Hippocampal formation (tissue), 2 donors: ENCODE measurements around the gene TRPM4.

Source experiments
- DNase-seq, 2 donors: peaks; one replicate each; lab custom pipeline; 2025; lab: John Stamatoyannopoulos, UW

Gene TRPM4

GRCh38 chr19:49231804-49232203 lies 74.2 kb downstream of the TRPM4 start:
- DNase-seq: no peak

- no peak for DNase-seq
Observed at GRCh38 chr19:49233163-49233562, 75.6 kb downstream of the TRPM4 start.

GRCh38 chr19:49241769-49242168 lies 84.2 kb downstream of the TRPM4 start:
- no peak for DNase-seq

GRCh38 chr19:49243129-49243528 lies 85.5 kb downstream of the TRPM4 start:
- DNase-seq: no peak

- no peak for DNase-seq
Observed at GRCh38 chr19:49243726-49244125, 86.1 kb downstream of the TRPM4 start.

GRCh38 chr19:49244256-49244655 lies 86.7 kb downstream of the TRPM4 start:
- DNase-seq: no peak

GRCh38 chr19:49247676-49248075 lies 90.1 kb downstream of the TRPM4 start:
- DNase-seq: no peak

- DNase-seq: no peak
Observed at GRCh38 chr19:49249933-49250332, 92.3 kb downstream of the TRPM4 start.

GRCh38 chr19:49255674-49256073 lies 98.1 kb downstream of the TRPM4 start:
- no peak for DNase-seq

- no peak for DNase-seq
Observed at GRCh38 chr19:49256691-49257090, 99.1 kb downstream of the TRPM4 start.
